Measurements from ENCODE around the gene GAL3ST3. TPM values are rescaled to one million over a fixed set of nuclear protein-coding genes. Genes with fewer than 3 reads are reported as not detected.

Gene GAL3ST3
- total and polyA plus RNA-seq, 2 donors, result 0.42 TPM; not detected in 1

- WGBS, result 87% methylated on average over 9 of the region's 9 CpGs
- H3K4me3 ChIP-seq (ENCODE audit: low read depth, low read length), result no peak overlapping the region
- H3K36me3 ChIP-seq (ENCODE audit: insufficient read depth), result no peaks in the 10 kb centered on the region
- H3K4me1 ChIP-seq (ENCODE audit: insufficient read depth), result no peaks in the 10 kb centered on the region
- DNase-seq (ENCODE audit: extremely low spot score), result no peak
- H3K27ac ChIP-seq (ENCODE audit: low read depth), result no peak overlapping the region
Observed at GRCh38 chr11:66076561-66076960, 27.6 kb upstream of the GAL3ST3 start.

GRCh38 chr11:66075273-66075672 lies 26.3 kb upstream of the GAL3ST3 start:
- Histone ChIP-seq H3K4me3 (ENCODE audit: low read depth, low read length) (no peak overlapping the region), H3K36me3 (ENCODE audit: insufficient read depth) (no peaks in the 10 kb centered on the region), H3K4me1 (ENCODE audit: insufficient read depth) (no peaks in the 10 kb centered on the region), H3K27ac (ENCODE audit: low read depth) (no peak overlapping the region)
- WGBS, result 98% methylated on average over 4 of the region's 4 CpGs
- DNase-seq (ENCODE audit: extremely low spot score), result no peak

GRCh38 chr11:66073669-66074068 lies 24.7 kb upstream of the GAL3ST3 start:
- DNase-seq (ENCODE audit: extremely low spot score), result no peak
- WGBS, result 97% methylated on average over 1 of the region's 1 CpG

GRCh38 chr11:66072518-66072917 lies 23.6 kb upstream of the GAL3ST3 start:
- H3K4me1 ChIP-seq (ENCODE audit: insufficient read depth), result no peaks in the 10 kb centered on the region
- no peak for DNase-seq (ENCODE audit: extremely low spot score)
- no peak overlapping the region for H3K4me3 ChIP-seq (ENCODE audit: low read depth, low read length)
- H3K36me3 ChIP-seq (ENCODE audit: insufficient read depth), result no peaks in the 10 kb centered on the region
- no peak overlapping the region for H3K27ac ChIP-seq (ENCODE audit: low read depth)
- WGBS, result 80% methylated on average over 8 of the region's 8 CpGs

More at GRCh38 chr11:66073669-66074068, 24.7 kb upstream of the GAL3ST3 start:
- H3K4me3 ChIP-seq (ENCODE audit: low read depth, low read length), result no peak overlapping the region
- H3K36me3 ChIP-seq (ENCODE audit: insufficient read depth), result no peaks in the 10 kb centered on the region
- H3K27ac ChIP-seq (ENCODE audit: low read depth), result no peak overlapping the region
- no peaks in the 10 kb centered on the region for H3K4me1 ChIP-seq (ENCODE audit: insufficient read depth)

GRCh38 chr11:66072081-66072480 lies 23.1 kb upstream of the GAL3ST3 start:
- WGBS, result 92% methylated on average over 3 of the region's 3 CpGs
- DNase-seq (ENCODE audit: extremely low spot score), result no peak

GRCh38 chr11:66071381-66071801 lies 22.4 kb upstream of the GAL3ST3 start:
- 21% methylated on average over 2 of the region's 2 CpGs for WGBS
- Histone ChIP-seq H3K4me1 (ENCODE audit: insufficient read depth) (no peaks in the 10 kb centered on the region), H3K4me3 (ENCODE audit: low read depth, low read length) (peak overlapping the region; percentile 92), H3K36me3 (ENCODE audit: insufficient read depth) (no peaks in the 10 kb centered on the region), H3K27ac (ENCODE audit: low read depth) (no peak overlapping the region)
- no peak for DNase-seq (ENCODE audit: extremely low spot score)

More at GRCh38 chr11:66072081-66072480, 23.1 kb upstream of the GAL3ST3 start:
- Histone ChIP-seq H3K4me3 (ENCODE audit: low read depth, low read length) (no peak overlapping the region), H3K4me1 (ENCODE audit: insufficient read depth) (no peaks in the 10 kb centered on the region), H3K27ac (ENCODE audit: low read depth) (no peak overlapping the region), H3K36me3 (ENCODE audit: insufficient read depth) (no peaks in the 10 kb centered on the region)

- WGBS, result 1% methylated on average over 59 of the region's 60 CpGs
- H3K36me3 ChIP-seq (ENCODE audit: insufficient read depth), result no peaks in the 10 kb centered on the region
- peak overlapping the region; percentile 85 for H3K27ac ChIP-seq (ENCODE audit: low read depth)
- no peak for DNase-seq (ENCODE audit: extremely low spot score)
- no peaks in the 10 kb centered on the region for H3K4me1 ChIP-seq (ENCODE audit: insufficient read depth)
- H3K4me3 ChIP-seq (ENCODE audit: low read depth, low read length), result peak overlapping the region; percentile 92
Observed at GRCh38 chr11:66070604-66071380, 21.8 kb upstream of the GAL3ST3 start.

GRCh38 chr11:66069715-66070603 lies 21.0 kb upstream of the GAL3ST3 start, which contains the start of gene PACS1:
PACS1 (plus strand) TSS chr11:66070272; CDS start chr11:66070487, 215 bp downstream.
- WGBS, result under 1% methylated on average over 119 of the region's 120 CpGs

GRCh38 chr11:66068923-66069714 lies 20.2 kb upstream of the GAL3ST3 start:
- H3K27ac ChIP-seq (ENCODE audit: low read depth), result peak overlapping the region; percentile 92
- no peak for DNase-seq (ENCODE audit: extremely low spot score)
- H3K4me1 ChIP-seq (ENCODE audit: insufficient read depth), result no peaks in the 10 kb centered on the region
- 41% methylated on average over 14 of the region's 14 CpGs for WGBS
- H3K4me3 ChIP-seq (ENCODE audit: low read depth, low read length), result peak overlapping the region; percentile 92
- no peaks in the 10 kb centered on the region for H3K36me3 ChIP-seq (ENCODE audit: insufficient read depth)

More at GRCh38 chr11:66069715-66070603, 21.0 kb upstream of the GAL3ST3 start, which contains the start of gene PACS1:
- Histone ChIP-seq H3K4me1 (ENCODE audit: insufficient read depth) (no peaks in the 10 kb centered on the region), H3K36me3 (ENCODE audit: insufficient read depth) (no peaks in the 10 kb centered on the region), H3K4me3 (ENCODE audit: low read depth, low read length) (peak within 1 kb of the TSS; percentile 92), H3K27ac (ENCODE audit: low read depth) (peak within 1 kb of the TSS; percentile 92)
- DNase-seq (ENCODE audit: extremely low spot score), result no peak

GRCh38 chr11:66068154-66068821 lies 19.3 kb upstream of the GAL3ST3 start:
- Histone ChIP-seq H3K36me3 (ENCODE audit: insufficient read depth) (peaks cover 2% of the 10 kb centered on the region), H3K4me1 (ENCODE audit: insufficient read depth) (no peaks in the 10 kb centered on the region), H3K27ac (ENCODE audit: low read depth) (no peak overlapping the region), H3K4me3 (ENCODE audit: low read depth, low read length) (no peak overlapping the region)
- 51% methylated on average over 17 of the region's 17 CpGs for WGBS
- no peak for DNase-seq (ENCODE audit: extremely low spot score)

GRCh38 chr11:66067640-66068039 lies 18.7 kb upstream of the GAL3ST3 start:
- Histone ChIP-seq H3K27ac (ENCODE audit: low read depth) (no peak overlapping the region), H3K36me3 (ENCODE audit: insufficient read depth) (peaks cover 2% of the 10 kb centered on the region), H3K4me1 (ENCODE audit: insufficient read depth) (no peaks in the 10 kb centered on the region), H3K4me3 (ENCODE audit: low read depth, low read length) (no peak overlapping the region)
- DNase-seq (ENCODE audit: extremely low spot score), result no peak
- 96% methylated on average over 4 of the region's 4 CpGs for WGBS

GRCh38 chr11:66066751-66067150 lies 17.8 kb upstream of the GAL3ST3 start:
- H3K4me3 ChIP-seq (ENCODE audit: low read depth, low read length), result no peak overlapping the region
- no peaks in the 10 kb centered on the region for H3K4me1 ChIP-seq (ENCODE audit: insufficient read depth)
- 90% methylated on average over 3 of the region's 3 CpGs for WGBS
- no peak overlapping the region for H3K27ac ChIP-seq (ENCODE audit: low read depth)
- no peak for DNase-seq (ENCODE audit: extremely low spot score)
- peaks cover 2% of the 10 kb centered on the region for H3K36me3 ChIP-seq (ENCODE audit: insufficient read depth)
